Measurements from ENCODE around the gene PDLIM7. TPM values are rescaled to one million over a fixed set of nuclear protein-coding genes. Genes with fewer than 3 reads are reported as not detected.

Gene PDLIM7
- total RNA-seq, 1 donor from 2014 or later: 247 TPM

DNA sequence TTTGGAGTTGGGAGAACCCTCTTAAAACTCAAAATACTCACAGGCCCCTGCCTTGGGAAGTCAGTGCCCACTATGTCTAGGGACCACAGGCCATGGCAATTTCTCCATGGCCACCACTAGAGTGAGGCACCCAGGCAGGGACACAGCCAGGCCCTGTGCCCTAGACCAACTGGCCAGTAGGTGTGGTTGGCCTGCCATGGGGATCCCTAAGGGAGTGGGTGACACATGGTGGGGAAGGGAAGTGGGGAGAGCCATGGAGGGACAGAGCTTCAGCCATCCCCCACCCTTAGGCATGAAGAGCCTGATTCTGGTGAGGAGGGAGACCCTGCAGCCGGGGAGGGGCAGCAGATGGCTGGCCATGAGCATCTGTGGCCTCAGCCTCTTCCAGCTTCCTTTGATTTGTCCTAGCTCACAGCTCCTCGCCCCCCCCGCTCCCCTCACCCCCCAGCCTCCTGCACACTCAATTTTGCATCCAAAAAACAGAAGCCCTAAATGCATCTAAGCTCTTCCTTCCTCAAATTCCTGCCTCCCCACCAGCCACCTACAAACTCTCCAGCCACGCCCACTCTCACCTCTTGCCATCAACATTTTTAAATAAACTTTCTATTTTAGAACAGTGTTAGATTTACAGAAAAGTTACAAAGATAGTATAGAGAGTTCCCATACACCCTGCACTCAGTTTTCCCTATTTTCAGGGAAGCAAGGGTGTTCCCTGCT lies 22.4 kb downstream of the PDLIM7 start:
- no peak for DNase-seq (ENCODE audit: low spot score)

- DNase-seq (ENCODE audit: low spot score): no peak
Observed at GRCh38 chr5:177474002-177474476, 23.4 kb downstream of the PDLIM7 start.

DNA sequence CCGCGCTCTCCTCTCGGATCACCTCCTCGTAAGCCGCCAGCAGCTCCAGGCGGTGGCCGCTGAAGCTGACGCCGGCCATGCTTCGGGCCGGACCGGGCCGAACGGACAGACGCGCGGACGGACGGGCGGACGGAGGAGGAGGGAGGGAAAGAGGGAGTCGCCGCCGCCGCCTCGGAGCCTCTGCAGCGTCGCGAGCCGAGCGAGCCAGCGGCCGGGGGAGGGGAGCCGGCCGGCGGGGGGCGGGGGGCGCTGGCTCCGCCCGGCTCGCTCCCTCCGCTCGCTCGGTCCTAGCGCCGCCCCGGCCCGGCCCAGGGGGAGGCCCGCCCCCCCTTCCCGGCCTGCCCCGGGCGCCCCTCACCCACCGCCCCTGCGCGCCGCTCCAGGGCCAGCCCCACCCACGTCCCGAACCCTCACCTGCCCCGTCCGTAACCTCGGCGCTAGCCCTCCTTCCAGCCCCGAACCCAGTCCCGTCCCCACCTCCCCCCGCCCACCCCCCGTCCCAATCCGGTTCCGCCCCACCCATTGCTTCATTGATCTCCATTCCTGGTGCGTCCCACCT lies 23.9 kb downstream of the PDLIM7 start, which contains the start of gene DBN1:
Gene DBN1, minus strand, starts transcription at position 192 of the 559 bp plus-strand sequence. Its CDS starts 113 bp downstream, at position 79.
- peak; percentile 69 for DNase-seq (ENCODE audit: low spot score)

GRCh38 chr5:177472460-177473442 lies 24.7 kb downstream of the PDLIM7 start:
- no peak for DNase-seq (ENCODE audit: low spot score)

- no peak for DNase-seq (ENCODE audit: low spot score)
Observed at GRCh38 chr5:177471610-177472356, 25.6 kb downstream of the PDLIM7 start.

DNA sequence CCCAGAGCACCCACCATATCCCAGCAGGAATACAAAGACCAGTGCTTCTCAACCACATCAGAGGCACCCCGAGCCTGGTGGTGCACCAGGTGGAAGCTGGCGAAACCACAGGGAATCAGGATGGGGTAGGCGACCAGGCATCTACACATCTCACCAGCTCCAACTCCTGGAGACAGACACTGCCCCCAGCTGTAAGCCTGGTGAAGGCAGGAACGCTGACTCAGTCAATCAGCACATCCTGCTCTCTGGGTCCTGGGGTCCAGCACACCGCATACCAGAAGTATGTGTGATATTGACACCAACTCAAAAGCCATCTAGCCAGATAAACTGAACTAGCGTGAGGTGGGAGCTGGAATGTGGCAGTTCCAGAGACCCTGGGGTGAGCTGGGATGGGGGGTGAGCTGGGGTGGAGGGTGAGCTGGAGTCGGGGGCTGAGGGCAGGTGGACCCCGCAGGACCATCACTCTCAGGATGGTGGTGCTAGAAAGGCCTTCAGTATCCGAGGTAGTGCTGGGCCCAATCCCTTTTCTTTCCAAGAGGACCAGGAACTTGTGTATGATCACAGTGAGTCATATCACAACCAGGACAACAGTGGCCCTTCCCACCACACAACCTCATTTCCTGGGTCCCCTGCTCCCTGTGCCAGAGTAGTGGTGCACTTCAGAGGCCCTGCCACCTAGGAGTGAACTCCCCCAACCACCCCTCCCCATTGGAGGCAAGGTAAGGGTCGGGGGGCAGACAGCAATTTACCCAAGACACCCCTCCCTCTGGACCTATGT lies 26.5 kb downstream of the PDLIM7 start:
- DNase-seq (ENCODE audit: low spot score): no peak

GRCh38 chr5:177469750-177470525 lies 27.5 kb downstream of the PDLIM7 start:
- no peak for DNase-seq (ENCODE audit: low spot score)

DNA sequence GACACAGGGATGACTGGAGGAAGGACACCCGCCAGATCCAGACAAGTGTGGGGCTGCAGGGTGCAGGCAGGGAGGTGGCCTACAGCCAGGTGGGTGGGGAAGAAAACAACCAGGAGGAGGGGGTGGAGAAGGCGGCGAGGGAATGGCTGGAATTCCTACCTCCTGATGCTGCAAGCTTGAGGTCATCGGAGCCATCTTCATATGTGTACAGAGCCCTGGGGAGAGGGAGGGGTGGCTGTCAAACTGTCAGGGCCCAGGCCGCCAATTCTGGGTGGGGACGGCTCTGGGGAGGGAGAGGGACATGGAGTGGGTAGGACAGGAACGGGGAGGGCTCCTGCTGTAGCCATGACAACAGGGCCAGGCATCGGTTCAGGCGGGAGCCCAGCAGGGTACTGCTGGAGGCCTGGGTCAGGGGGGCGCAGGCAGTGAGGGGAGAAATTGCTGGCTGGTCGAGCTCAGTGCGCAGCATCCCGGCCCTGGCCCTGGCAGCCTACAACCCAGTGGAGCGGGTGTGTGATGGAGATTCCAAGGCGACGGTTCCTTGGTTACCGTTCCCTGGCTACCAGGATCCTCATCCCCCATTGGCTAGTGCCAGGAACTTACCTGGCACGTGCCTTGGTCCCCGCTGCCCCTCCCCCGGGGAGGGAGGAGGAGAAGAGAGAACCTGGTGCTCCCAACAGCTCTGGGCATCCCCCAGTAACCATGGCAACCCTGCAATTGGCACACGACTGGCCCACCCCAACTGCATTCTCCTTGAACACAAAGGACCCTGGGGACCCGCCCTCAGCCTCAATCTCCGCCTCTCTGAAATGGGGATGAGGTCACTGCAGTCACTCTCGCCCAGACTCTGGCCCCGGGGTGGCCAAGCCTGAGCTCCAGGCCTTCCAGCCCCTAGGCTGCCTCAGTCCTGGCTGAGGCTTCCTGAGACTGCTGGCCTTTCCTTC lies 28.4 kb downstream of the PDLIM7 start:
- DNase-seq (ENCODE audit: low spot score): no peak

DNA sequence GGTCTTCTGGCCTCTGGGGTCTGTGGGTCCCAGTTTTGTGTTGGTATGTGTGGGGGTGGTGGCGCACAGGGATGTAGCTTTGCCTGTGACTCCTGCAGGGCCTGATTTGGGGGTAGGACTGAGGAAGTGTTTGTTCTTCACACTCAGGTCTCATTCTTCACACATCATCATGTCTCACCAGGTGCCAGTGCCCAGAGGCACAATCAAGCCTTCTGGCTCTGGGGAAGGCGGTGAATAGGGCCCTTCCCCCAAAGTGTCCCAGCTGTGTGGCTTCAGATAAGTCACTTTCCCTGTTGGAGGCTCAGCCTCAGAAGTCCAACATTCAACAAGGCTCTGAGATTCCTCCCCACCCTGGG lies 29.1 kb downstream of the PDLIM7 start:
- no peak for DNase-seq (ENCODE audit: low spot score)

DNA sequence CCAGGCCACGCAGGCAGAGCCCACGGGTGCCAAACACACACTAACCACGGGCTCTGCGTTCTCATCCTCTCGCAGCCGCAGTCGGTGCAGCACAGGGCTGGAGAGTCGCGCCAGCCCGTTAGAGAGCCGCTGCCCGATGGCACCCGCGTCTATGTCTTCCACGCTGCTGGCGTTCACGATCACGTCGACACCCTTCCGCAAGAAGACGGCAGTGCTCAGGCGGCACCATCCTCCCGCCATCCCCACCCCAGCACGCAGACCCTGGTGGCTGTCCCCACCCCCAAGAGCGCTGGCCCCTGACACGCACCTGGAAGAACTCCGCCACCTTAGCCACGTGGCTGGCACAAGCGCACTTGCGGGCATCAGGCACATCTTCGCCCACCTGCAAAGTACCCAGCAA lies 30.0 kb downstream of the PDLIM7 start:
- no peak for DNase-seq (ENCODE audit: low spot score)

DNA sequence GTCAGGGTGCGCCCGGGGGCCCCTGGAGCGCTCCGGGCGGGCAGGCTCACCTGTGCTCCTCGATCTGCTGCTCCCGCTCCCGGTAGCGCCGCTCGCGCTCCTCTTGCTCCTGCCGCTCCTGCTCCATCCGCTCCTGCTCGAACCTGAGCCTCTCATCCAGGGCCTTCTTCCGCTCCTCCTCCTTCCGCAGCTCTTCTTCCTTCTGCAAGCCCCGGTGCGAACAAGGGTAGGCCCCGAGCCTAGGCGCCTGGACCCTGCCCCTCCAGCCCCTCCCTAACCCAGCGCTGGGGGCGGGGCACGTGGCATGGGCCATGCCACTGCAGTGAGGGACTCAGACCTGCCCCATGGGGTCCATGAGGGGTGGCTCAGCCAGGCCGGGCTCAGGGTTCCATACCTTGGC lies 30.5 kb downstream of the PDLIM7 start:
- DNase-seq (ENCODE audit: low spot score): no peak

- DNase-seq (ENCODE audit: low spot score): no peak
Observed at GRCh38 chr5:177465044-177465443, 32.4 kb downstream of the PDLIM7 start.

DNA sequence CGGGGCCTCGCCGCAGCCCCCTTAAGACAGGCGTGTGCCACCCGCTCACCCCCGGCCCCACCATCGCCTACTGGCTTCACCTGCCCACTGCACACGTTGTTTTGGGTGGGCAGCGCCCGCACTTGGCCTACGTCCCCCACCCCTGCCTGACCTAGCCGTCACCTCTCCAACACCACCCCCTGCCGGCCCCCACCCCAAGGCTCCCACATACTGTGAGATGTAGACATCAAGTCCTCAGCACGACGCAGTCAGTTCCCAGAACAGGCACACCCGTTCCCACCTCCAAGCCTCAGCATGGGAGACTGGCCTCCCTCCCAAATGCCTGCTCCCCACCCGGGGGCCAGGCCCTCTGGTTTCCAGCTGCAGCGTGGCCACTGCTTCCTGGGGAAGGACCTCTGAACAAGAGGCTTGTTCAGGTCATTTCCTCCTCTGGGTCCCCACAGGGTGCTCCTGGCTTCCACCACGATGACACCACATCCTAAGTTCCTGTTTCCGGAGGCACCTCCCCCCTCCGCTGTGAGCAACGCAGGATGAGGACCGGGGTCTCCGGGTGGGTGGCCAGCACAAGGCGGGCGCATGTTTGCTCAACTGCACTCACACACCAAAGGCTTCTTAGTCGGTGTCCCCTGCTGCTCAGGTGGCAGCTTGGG lies 35.3 kb downstream of the PDLIM7 start:
- no peak for DNase-seq (ENCODE audit: low spot score)

DNA sequence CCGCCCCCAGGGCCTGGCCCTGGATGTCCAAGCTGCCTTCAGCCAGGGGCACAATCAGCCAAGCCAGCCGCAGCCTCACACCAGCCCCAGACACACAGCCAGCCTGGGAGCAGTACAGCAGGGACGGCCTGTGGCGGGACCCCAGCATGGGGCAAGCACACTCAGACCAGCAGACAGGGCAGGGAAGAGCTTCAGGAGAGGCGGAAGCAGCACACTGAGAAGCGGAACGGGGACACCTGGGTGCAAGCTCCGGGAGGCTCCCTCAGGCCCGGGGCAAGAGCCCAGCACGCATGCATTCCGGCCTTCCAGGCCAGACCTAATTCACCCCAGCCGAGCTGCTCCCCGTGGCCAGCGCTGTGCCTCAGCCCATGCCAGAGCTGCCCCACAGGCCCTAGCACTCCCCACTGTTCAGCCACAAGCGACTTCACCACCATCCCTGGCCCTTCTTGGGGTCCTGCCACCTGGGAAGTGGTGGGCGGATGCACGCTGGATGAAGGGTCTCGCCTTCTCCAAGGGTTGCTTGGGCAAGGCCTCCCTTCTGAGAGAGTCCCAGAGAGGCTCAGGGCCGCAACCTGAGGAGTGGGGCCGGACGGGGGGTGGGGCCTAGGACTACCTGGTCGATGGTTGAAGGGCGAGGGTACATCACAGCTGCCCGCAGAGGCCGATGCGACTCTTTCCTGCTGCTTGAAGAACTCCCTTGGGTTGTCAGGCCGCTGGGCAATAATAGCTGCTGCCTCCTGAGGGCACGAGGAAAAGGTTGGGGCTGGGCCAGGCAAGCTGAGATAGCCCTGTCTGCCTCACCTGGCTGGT lies 37.4 kb downstream of the PDLIM7 start:
- DNase-seq (ENCODE audit: low spot score): no peak

- no peak for DNase-seq (ENCODE audit: low spot score)
Observed at GRCh38 chr5:177459357-177459756, 38.0 kb downstream of the PDLIM7 start.

GRCh38 chr5:177458912-177459350 lies 38.5 kb downstream of the PDLIM7 start:
- DNase-seq (ENCODE audit: low spot score): no peak
